ENCODE measurements around the gene AOPEP.

Gene AOPEP

DNA sequence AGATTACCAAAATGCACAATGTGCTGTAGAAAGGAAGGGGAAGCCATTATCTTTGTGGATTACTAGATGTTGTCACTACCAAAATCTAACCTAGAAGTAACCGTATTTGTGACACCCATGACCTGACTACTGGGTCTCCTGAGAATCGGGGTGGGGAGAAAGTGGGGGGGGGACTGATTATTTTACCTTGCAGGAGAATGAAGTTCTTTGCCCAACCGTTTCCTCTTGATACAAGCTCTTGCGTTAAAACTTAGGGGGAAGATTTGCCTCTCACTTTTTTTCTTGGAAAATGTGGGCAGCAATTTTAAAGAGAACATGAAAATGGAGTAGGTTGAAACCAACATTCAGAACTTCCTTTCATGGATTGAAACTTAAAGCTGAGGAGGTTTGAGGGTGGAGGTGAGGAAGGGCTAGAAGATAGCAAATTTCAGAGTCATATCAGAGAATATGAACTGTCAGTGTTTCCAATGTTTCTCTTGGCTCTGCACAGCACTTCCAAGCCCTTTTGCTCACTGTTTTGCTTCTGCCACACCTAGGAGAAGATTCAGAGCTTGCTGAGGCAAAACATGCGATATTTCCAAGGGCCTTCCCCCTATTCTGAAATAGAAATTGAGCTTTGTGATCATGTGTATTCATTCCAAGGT is 280.8 kb downstream of the AOPEP start:
- no peaks in the 10 kb centered on the region for H3K36me3 ChIP-seq (ENCODE audit: control insufficient read depth, insufficient read depth, low read length)
- no peak overlapping the region for H3K4me3 ChIP-seq (ENCODE audit: insufficient read depth, low read depth, low read length)
- H3K4me1 ChIP-seq (ENCODE audit: control insufficient read depth, insufficient read depth, low read length) = peaks cover 3% of the 10 kb centered on the region
- 91 to 94% methylated on average over 5 of the region's 5 CpGs for WGBS, 2 experiments
- H3K9me3 ChIP-seq (ENCODE audit: control insufficient read depth, low read length) = no peaks in the 10 kb centered on the region
- H3K27me3 ChIP-seq (ENCODE audit: control insufficient read depth, insufficient read depth, low read length, poor library complexity, severe bottlenecking) = peaks cover 43% of the 10 kb centered on the region
- no peak overlapping the region for H3K27ac ChIP-seq (ENCODE audit: insufficient read depth, low read depth, low read length, poor library complexity, severe bottlenecking)

GRCh38 chr9:95008151-95008771 is 281.8 kb downstream of the AOPEP start:
- H3K4me1 ChIP-seq (ENCODE audit: control insufficient read depth, insufficient read depth, low read length) = peaks cover 3% of the 10 kb centered on the region
- H3K36me3 ChIP-seq (ENCODE audit: control insufficient read depth, insufficient read depth, low read length) = no peaks in the 10 kb centered on the region
- WGBS, 2 experiments = 74 to 78% methylated on average over 15 of the region's 15 CpGs
- H3K27ac ChIP-seq (ENCODE audit: insufficient read depth, low read depth, low read length, poor library complexity, severe bottlenecking) = no peak overlapping the region
- no peak overlapping the region for H3K4me3 ChIP-seq (ENCODE audit: insufficient read depth, low read depth, low read length)
- H3K9me3 ChIP-seq (ENCODE audit: control insufficient read depth, low read length) = no peaks in the 10 kb centered on the region
- H3K27me3 ChIP-seq (ENCODE audit: control insufficient read depth, insufficient read depth, low read length, poor library complexity, severe bottlenecking) = peaks cover 35% of the 10 kb centered on the region

DNA sequence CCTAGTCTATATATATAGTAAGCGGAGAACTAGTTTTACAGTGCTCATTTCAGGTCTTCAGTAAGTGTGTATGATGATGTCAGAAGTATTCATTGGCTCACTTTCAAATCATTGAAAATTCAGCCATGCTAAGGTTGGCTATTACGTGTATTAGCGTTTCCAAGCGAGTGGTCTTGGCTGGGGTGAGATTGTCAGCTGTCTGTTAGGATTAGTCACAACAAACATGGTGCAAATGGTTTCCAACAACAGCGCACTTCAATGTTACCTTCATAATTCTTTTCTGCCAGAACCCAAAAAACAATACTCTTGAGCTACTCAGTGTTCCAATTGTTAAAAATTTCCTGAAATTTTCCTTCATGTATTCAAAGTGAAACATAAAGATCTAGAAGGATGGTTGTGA is 283.0 kb downstream of the AOPEP start:
- Histone ChIP-seq H3K4me1 (ENCODE audit: control insufficient read depth, insufficient read depth, low read length) (no peaks in the 10 kb centered on the region), H3K27ac (ENCODE audit: insufficient read depth, low read depth, low read length, poor library complexity, severe bottlenecking) (no peak overlapping the region), H3K9me3 (ENCODE audit: control insufficient read depth, low read length) (no peaks in the 10 kb centered on the region), H3K36me3 (ENCODE audit: control insufficient read depth, insufficient read depth, low read length) (no peaks in the 10 kb centered on the region), H3K4me3 (ENCODE audit: insufficient read depth, low read depth, low read length) (no peak overlapping the region), H3K27me3 (ENCODE audit: control insufficient read depth, insufficient read depth, low read length, poor library complexity, severe bottlenecking) (peaks cover 23% of the 10 kb centered on the region)
- WGBS, 2 experiments = 97% methylated on average over 5 of the region's 5 CpGs

- WGBS, 2 experiments = 89 to 95% methylated on average over 5 of the region's 5 CpGs
- H3K9me3 ChIP-seq (ENCODE audit: control insufficient read depth, low read length) = no peaks in the 10 kb centered on the region
- peaks cover 16% of the 10 kb centered on the region for H3K27me3 ChIP-seq (ENCODE audit: control insufficient read depth, insufficient read depth, low read length, poor library complexity, severe bottlenecking)
- H3K36me3 ChIP-seq (ENCODE audit: control insufficient read depth, insufficient read depth, low read length) = no peaks in the 10 kb centered on the region
- H3K4me3 ChIP-seq (ENCODE audit: insufficient read depth, low read depth, low read length) = no peak overlapping the region
- no peak overlapping the region for H3K27ac ChIP-seq (ENCODE audit: insufficient read depth, low read depth, low read length, poor library complexity, severe bottlenecking)
- no peaks in the 10 kb centered on the region for H3K4me1 ChIP-seq (ENCODE audit: control insufficient read depth, insufficient read depth, low read length)
Observed at GRCh38 chr9:95010431-95010838, 283.9 kb downstream of the AOPEP start.

- H3K27ac ChIP-seq (ENCODE audit: insufficient read depth, low read depth, low read length, poor library complexity, severe bottlenecking) = no peak overlapping the region
- H3K36me3 ChIP-seq (ENCODE audit: control insufficient read depth, insufficient read depth, low read length) = no peaks in the 10 kb centered on the region
- peaks cover 4% of the 10 kb centered on the region for H3K27me3 ChIP-seq (ENCODE audit: control insufficient read depth, insufficient read depth, low read length, poor library complexity, severe bottlenecking)
- H3K4me1 ChIP-seq (ENCODE audit: control insufficient read depth, insufficient read depth, low read length) = no peaks in the 10 kb centered on the region
- no peaks in the 10 kb centered on the region for H3K9me3 ChIP-seq (ENCODE audit: control insufficient read depth, low read length)
- 76 to 84% methylated on average over 6 to 7 of the region's 7 CpGs for WGBS, 2 experiments
- H3K4me3 ChIP-seq (ENCODE audit: insufficient read depth, low read depth, low read length) = no peak overlapping the region
Observed at GRCh38 chr9:95012035-95012708, 285.7 kb downstream of the AOPEP start.

- 86 to 100% methylated on average over 1 to 2 of the region's 3 CpGs for WGBS, 2 experiments
Observed at GRCh38 chr9:95012902-95013301, 286.4 kb downstream of the AOPEP start.

GRCh38 chr9:95014917-95015316 is 288.4 kb downstream of the AOPEP start:
- WGBS, 2 experiments = 92 to 94% methylated on average over 2 of the region's 2 CpGs
- Histone ChIP-seq H3K4me1 (ENCODE audit: control insufficient read depth, insufficient read depth, low read length) (no peaks in the 10 kb centered on the region), H3K27me3 (ENCODE audit: control insufficient read depth, insufficient read depth, low read length, poor library complexity, severe bottlenecking) (no peaks in the 10 kb centered on the region), H3K27ac (ENCODE audit: insufficient read depth, low read depth, low read length, poor library complexity, severe bottlenecking) (no peak overlapping the region), H3K9me3 (ENCODE audit: control insufficient read depth, low read length) (no peaks in the 10 kb centered on the region), H3K36me3 (ENCODE audit: control insufficient read depth, insufficient read depth, low read length) (no peaks in the 10 kb centered on the region), H3K4me3 (ENCODE audit: insufficient read depth, low read depth, low read length) (no peak overlapping the region)

More at GRCh38 chr9:95012902-95013301, 286.4 kb downstream of the AOPEP start:
- no peak overlapping the region for H3K4me3 ChIP-seq (ENCODE audit: insufficient read depth, low read depth, low read length)
- no peaks in the 10 kb centered on the region for H3K4me1 ChIP-seq (ENCODE audit: control insufficient read depth, insufficient read depth, low read length)
- no peaks in the 10 kb centered on the region for H3K36me3 ChIP-seq (ENCODE audit: control insufficient read depth, insufficient read depth, low read length)
- no peak overlapping the region for H3K27ac ChIP-seq (ENCODE audit: insufficient read depth, low read depth, low read length, poor library complexity, severe bottlenecking)
- no peaks in the 10 kb centered on the region for H3K27me3 ChIP-seq (ENCODE audit: control insufficient read depth, insufficient read depth, low read length, poor library complexity, severe bottlenecking)
- no peaks in the 10 kb centered on the region for H3K9me3 ChIP-seq (ENCODE audit: control insufficient read depth, low read length)

- H3K27me3 ChIP-seq (ENCODE audit: control insufficient read depth, insufficient read depth, low read length, poor library complexity, severe bottlenecking) = no peaks in the 10 kb centered on the region
- H3K4me1 ChIP-seq (ENCODE audit: control insufficient read depth, insufficient read depth, low read length) = no peaks in the 10 kb centered on the region
- WGBS, 2 experiments = 93 to 95% methylated on average over 4 of the region's 4 CpGs
- H3K36me3 ChIP-seq (ENCODE audit: control insufficient read depth, insufficient read depth, low read length) = no peaks in the 10 kb centered on the region
- no peak overlapping the region for H3K4me3 ChIP-seq (ENCODE audit: insufficient read depth, low read depth, low read length)
- H3K27ac ChIP-seq (ENCODE audit: insufficient read depth, low read depth, low read length, poor library complexity, severe bottlenecking) = no peak overlapping the region
- H3K9me3 ChIP-seq (ENCODE audit: control insufficient read depth, low read length) = no peaks in the 10 kb centered on the region
Observed at GRCh38 chr9:95015569-95015968, 289.1 kb downstream of the AOPEP start.

DNA sequence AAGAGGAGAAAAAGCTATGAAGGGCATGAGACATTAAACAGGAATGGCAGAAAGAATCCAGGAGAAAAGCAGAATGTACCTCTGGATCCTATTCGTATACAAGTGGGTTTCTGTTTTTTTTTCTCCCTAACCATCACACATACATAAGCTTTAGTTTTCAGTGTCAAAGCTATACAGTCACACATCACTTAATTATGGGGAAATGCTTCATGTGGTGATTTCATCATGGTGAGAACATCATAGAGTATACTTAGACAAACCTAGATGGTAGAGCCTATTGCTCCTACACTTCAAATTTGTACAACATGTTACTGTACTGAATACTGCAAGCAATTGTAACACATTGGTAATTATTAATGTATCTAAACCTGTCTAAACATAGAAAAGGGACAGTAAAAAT is 290.6 kb downstream of the AOPEP start:
- Histone ChIP-seq H3K36me3 (ENCODE audit: control insufficient read depth, insufficient read depth, low read length) (no peaks in the 10 kb centered on the region), H3K4me1 (ENCODE audit: control insufficient read depth, insufficient read depth, low read length) (no peaks in the 10 kb centered on the region), H3K9me3 (ENCODE audit: control insufficient read depth, low read length) (no peaks in the 10 kb centered on the region), H3K27me3 (ENCODE audit: control insufficient read depth, insufficient read depth, low read length, poor library complexity, severe bottlenecking) (no peaks in the 10 kb centered on the region), H3K4me3 (ENCODE audit: insufficient read depth, low read depth, low read length) (no peak overlapping the region), H3K27ac (ENCODE audit: insufficient read depth, low read depth, low read length, poor library complexity, severe bottlenecking) (no peak overlapping the region)
- 86 to 100% methylated on average over 1 of the region's 1 CpG for WGBS, 2 experiments

DNA sequence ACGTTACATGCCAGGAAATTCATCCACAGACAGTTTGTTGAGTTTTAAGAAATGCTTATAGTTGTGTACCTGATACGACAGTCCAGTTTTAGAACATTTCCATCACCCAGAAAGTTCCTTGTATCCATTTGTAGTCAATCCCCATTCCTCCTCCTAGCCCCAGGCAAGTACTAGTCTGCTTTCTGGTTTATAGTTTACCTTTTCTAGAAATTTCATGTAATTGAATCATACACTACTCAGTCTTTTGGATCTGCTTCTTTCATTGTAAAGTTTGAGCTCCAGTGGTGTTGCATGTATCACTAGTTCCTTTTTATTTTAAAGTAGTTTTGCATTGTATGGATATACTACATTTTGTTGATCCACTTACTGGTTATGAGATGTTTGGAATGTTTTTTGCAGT is 291.2 kb downstream of the AOPEP start:
- no peaks in the 10 kb centered on the region for H3K36me3 ChIP-seq (ENCODE audit: control insufficient read depth, insufficient read depth, low read length)
- WGBS, 2 experiments = 88 to 95% methylated on average over 2 of the region's 2 CpGs

More for the DNA sequence above, 291.2 kb downstream of the AOPEP start:
- Histone ChIP-seq H3K27ac (ENCODE audit: insufficient read depth, low read depth, low read length, poor library complexity, severe bottlenecking) (no peak overlapping the region), H3K9me3 (ENCODE audit: control insufficient read depth, low read length) (no peaks in the 10 kb centered on the region), H3K4me1 (ENCODE audit: control insufficient read depth, insufficient read depth, low read length) (no peaks in the 10 kb centered on the region), H3K4me3 (ENCODE audit: insufficient read depth, low read depth, low read length) (no peak overlapping the region), H3K27me3 (ENCODE audit: control insufficient read depth, insufficient read depth, low read length, poor library complexity, severe bottlenecking) (no peaks in the 10 kb centered on the region)
